Measurements from ENCODE around the gene CDKN2D. TPM values are rescaled to one million over a fixed set of nuclear protein-coding genes. Genes with fewer than 3 reads are reported as not detected.

Gene CDKN2D
- polyA plus RNA-seq, 1 experiment: 3.9 TPM

DNA sequence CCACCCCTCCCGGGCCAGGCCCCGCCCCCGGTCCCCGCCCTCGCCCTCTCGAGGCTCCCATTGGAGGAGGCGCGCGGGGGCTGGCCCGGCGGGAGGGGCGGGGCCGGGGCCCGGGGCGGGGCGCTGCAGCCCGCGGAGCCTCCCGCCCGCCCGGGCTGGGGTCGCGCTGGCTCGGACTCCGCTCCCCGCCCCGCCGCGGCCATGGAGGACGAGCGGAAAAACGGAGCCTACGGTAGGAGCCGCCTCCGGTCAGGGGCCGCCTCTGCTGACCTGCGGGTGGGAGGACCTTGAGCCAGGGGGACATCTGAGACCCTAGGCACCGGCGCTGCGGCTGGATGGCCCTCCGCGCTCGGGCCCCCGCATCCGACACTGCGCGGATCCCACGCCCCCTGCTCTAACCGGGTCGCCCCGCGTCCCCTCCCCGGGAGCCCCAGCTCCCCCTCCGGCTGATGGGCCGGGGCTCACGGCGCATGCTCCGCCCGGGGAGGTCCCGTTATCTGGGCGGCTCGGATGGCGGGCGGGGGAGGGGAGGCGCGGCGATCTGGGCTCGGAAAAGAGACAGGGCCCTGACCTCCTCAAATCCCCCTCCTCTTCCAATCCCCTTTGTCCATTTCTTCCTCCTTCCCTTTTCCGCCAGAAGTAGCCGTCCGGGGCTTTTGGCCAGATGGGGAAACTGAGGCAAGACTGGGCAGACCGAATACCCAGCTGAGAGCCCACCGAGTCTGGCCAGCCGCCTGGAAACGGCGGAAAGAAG is 33.7 kb upstream of the CDKN2D start:
- Histone ChIP-seq H3K27me3 (ENCODE audit: control insufficient read depth, insufficient read depth, low read length) (peaks cover 10% of the 10 kb centered on the region), H3K4me3 (ENCODE audit: low read depth, low read length) (peak overlapping the region; percentile 92), H3K9me3 (ENCODE audit: control insufficient read depth, insufficient read depth, low read length) (no peaks in the 10 kb centered on the region; the same call in 1 of the 2 replicates), H3K27ac (ENCODE audit: low read depth, low read length) (peak overlapping the region; percentile 47)
- TF ChIP-seq, protein P1, sequence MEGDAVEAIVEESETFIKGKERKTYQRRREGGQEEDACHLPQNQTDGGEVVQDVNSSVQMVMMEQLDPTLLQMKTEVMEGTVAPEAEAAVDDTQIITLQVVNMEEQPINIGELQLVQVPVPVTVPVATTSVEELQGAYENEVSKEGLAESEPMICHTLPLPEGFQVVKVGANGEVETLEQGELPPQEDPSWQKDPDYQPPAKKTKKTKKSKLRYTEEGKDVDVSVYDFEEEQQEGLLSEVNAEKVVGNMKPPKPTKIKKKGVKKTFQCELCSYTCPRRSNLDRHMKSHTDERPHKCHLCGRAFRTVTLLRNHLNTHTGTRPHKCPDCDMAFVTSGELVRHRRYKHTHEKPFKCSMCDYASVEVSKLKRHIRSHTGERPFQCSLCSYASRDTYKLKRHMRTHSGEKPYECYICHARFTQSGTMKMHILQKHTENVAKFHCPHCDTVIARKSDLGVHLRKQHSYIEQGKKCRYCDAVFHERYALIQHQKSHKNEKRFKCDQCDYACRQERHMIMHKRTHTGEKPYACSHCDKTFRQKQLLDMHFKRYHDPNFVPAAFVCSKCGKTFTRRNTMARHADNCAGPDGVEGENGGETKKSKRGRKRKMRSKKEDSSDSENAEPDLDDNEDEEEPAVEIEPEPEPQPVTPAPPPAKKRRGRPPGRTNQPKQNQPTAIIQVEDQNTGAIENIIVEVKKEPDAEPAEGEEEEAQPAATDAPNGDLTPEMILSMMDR (IDR thresholded peaks at IDR 0.05; ENCODE audit: low read depth, low read length): no peak
- ChIA-PET POLR2A (interaction anchor here (0.5 to 1.2 kb wide), 3 partner anchors 15 to 71 kb away, joined by 3 to 8 read pairs (median 4); no protein-coding TSS in a partner anchor), CTCF (interaction anchor here (0.8 to 2.6 kb wide), 4 partner anchors 22 to 97 kb away, joined by 3 to 8 read pairs (median 6); no protein-coding TSS in a partner anchor)
- no peak for DNase-seq (ENCODE audit: low read depth, low spot score)

DNA sequence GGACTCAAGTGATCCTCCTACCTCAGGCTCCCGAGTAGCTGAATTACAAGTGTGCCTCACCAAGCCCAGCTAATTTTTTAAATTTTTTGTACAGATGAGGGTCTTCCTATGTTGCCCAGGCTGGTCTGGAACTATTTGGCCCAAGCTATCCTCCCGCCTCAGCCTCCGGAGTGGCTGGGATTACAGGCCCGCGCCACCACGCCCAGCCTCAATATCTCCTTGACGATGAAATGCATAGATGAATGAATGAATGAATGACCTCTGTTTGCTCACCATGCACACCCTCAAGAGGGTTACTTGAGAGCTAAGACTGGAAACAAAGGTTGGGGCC is 33.2 kb upstream of the CDKN2D start:
- DNase-seq (ENCODE audit: low read depth, low spot score): no peak
- no peaks in the 10 kb centered on the region; the same call in 1 of the 2 replicates for H3K9me3 ChIP-seq (ENCODE audit: control insufficient read depth, insufficient read depth, low read length)
- TF ChIP-seq, protein P1 (IDR thresholded peaks at IDR 0.05; ENCODE audit: low read depth, low read length): no peak
- H3K27ac ChIP-seq (ENCODE audit: low read depth, low read length): no peak overlapping the region
- ChIA-PET CTCF (interaction anchor here (0.8 to 2.6 kb wide), 4 partner anchors 21 to 98 kb away, joined by 3 to 8 read pairs (median 6); no protein-coding TSS in a partner anchor), POLR2A (interaction anchor here (0.5 to 1.2 kb wide), 3 partner anchors 16 to 71 kb away, joined by 3 to 8 read pairs (median 4); no protein-coding TSS in a partner anchor)
- H3K27me3 ChIP-seq (ENCODE audit: control insufficient read depth, insufficient read depth, low read length): peaks cover 11% of the 10 kb centered on the region
- H3K4me3 ChIP-seq (ENCODE audit: low read depth, low read length): no peak overlapping the region

DNA sequence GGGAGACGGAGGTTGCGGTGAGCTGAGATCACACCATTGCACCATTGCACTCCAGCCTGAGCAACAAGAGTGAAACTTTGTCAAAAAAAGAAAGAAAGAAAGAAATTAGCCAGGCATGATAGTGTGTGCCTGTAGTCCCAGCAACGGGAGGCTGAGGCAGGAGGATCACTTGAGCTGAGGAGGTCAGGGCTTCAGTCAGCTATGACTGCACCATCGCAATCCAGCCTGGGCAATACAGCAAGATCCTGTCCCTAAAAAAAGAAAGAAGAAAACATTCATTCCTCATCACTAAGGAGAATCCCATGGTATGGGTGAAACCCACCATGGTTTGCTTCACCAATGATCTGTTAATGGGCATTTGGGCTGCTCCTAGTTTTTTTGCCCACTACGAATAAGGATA is 31.4 kb upstream of the CDKN2D start:
- Histone ChIP-seq H3K27ac (ENCODE audit: low read depth, low read length) (no peak overlapping the region), H3K27me3 (ENCODE audit: control insufficient read depth, insufficient read depth, low read length) (peaks cover 11% of the 10 kb centered on the region), H3K4me3 (ENCODE audit: low read depth, low read length) (no peak overlapping the region), H3K9me3 (ENCODE audit: control insufficient read depth, insufficient read depth, low read length) (no peaks in the 10 kb centered on the region; the same call in 1 of the 2 replicates)
- TF ChIP-seq, protein P1 (IDR thresholded peaks at IDR 0.05; ENCODE audit: low read depth, low read length): no peak
- ChIA-PET POLR2A (no interaction called here), CTCF (interaction anchor here (0.6 to 2.6 kb wide), 4 partner anchors 19 to 1009 kb away, joined by 4 to 8 read pairs (median 7); no protein-coding TSS in a partner anchor)
- DNase-seq (ENCODE audit: low read depth, low spot score): no peak

DNA sequence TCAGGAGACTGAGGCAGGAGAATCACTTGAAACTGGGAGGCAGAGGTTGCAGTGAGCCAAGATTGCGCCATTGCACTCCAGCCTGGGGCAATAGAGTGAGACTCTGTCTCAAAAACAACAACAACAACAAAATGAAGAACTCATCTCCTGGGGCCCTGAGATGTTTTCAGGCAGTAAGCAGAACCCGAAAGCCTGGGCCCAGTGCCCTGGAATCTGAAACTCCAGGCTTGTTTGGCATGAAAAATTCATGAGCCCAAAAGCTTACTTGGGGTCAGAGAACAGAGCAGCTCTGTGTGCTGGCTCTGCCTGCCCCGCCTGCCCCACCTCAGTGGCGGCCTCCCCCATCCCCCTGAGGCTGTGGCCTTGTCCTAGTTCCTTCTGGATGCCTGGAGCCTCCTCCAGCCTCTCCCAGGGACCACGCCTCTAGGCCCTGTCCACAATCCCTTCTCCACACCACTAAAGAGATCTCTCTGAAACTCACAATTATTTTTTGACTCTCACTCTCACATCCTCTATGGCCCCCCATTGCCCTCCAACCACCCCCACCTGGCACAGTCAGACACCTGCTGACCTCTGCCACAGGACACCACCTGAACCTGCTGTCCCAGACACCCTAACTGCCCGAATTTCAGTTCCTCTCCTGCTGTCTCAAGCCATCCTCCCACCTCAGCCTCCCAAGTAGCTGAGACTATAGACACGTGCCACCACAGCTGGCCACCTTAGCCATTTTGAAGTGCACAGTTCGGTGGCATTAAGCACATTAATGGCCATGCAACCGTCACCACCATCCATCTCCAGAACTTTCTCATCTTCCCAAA is 25.2 kb upstream of the CDKN2D start:
- no peaks in the 10 kb centered on the region for H3K9me3 ChIP-seq (ENCODE audit: control insufficient read depth, insufficient read depth, low read length)
- no peak overlapping the region for H3K27ac ChIP-seq (ENCODE audit: low read depth, low read length)
- TF ChIP-seq, protein P1 (IDR thresholded peaks at IDR 0.05; ENCODE audit: low read depth, low read length): no peak
- ChIA-PET POLR2A (no interaction called here), CTCF (interaction anchor here (1.7 to 2.2 kb wide), 2 partner anchors 13 to 50 kb away, joined by 4 to 13 read pairs; no protein-coding TSS in a partner anchor)
- no peak for DNase-seq (ENCODE audit: low read depth, low spot score)
- H3K27me3 ChIP-seq (ENCODE audit: control insufficient read depth, insufficient read depth, low read length): peaks cover 8% of the 10 kb centered on the region
- H3K4me3 ChIP-seq (ENCODE audit: low read depth, low read length): no peak overlapping the region

All from AG04450 (cell line).